ENCODE data around the gene FFAR2.

The FFAR2 gene

GRCh38 chr19:35410487-35410886, 37.6 kb upstream of the FFAR2 start:
- TF ChIP-seq CEBPB (IDR thresholded peaks at IDR 0.05) (no peak), NFIC (IDR thresholded peaks at IDR 0.05) (no peak), USF1 (IDR thresholded peaks at IDR 0.05) (no peak)

- TF ChIP-seq EGR1 (IDR thresholded peaks at IDR 0.05) (no peak), USF1 (IDR thresholded peaks at IDR 0.05) (no peak), EP300 (IDR thresholded peaks at IDR 0.05; ENCODE audit: borderline replicate concordance) (no peak), YY1 (IDR thresholded peaks at IDR 0.05; ENCODE audit: low read depth) (no peak), RAD21 (IDR thresholded peaks at IDR 0.05; ENCODE audit: low read depth) (no peak), ZBTB7A (IDR thresholded peaks at IDR 0.05; ENCODE audit: low read depth) (no peak), CEBPB (IDR thresholded peaks at IDR 0.05) (no peak), REST (IDR thresholded peaks at IDR 0.05; ENCODE audit: low read depth) (no peak), TAF1 (IDR thresholded peaks at IDR 0.05; ENCODE audit: low read depth) (no peak), CREB1 (IDR thresholded peaks at IDR 0.05; ENCODE audit: low read depth) (no peak), FOXM1 (IDR thresholded peaks at IDR 0.05; ENCODE audit: borderline replicate concordance, low read depth) (no peak), TCF12 (IDR thresholded peaks at IDR 0.05; ENCODE audit: low read depth) (no peak), NFIC (IDR thresholded peaks at IDR 0.05) (no peak)
Measured at GRCh38 chr19:35414442-35414841, 33.6 kb upstream of the FFAR2 start.

- TF ChIP-seq RAD21 (IDR thresholded peaks at IDR 0.05; ENCODE audit: low read depth) = no peak
- TF ChIP-seq YY1 (IDR thresholded peaks at IDR 0.05; ENCODE audit: low read depth) = no peak
- no peak for TF ChIP-seq EP300 (IDR thresholded peaks at IDR 0.05; ENCODE audit: borderline replicate concordance)
- TF ChIP-seq EGR1 (IDR thresholded peaks at IDR 0.05) = no peak
- TF ChIP-seq REST (IDR thresholded peaks at IDR 0.05; ENCODE audit: low read depth) = no peak
- no peak for TF ChIP-seq FOXM1 (IDR thresholded peaks at IDR 0.05; ENCODE audit: borderline replicate concordance, low read depth)
- TF ChIP-seq TCF12 (IDR thresholded peaks at IDR 0.05; ENCODE audit: low read depth) = no peak
- TF ChIP-seq TEAD4 (IDR thresholded peaks at IDR 0.05) = no peak
- TF ChIP-seq TAF1 (IDR thresholded peaks at IDR 0.05; ENCODE audit: low read depth) = no peak
- no peak for TF ChIP-seq ZBTB7A (IDR thresholded peaks at IDR 0.05; ENCODE audit: low read depth)
- no peak for TF ChIP-seq CEBPB (IDR thresholded peaks at IDR 0.05)
- TF ChIP-seq NFIC (IDR thresholded peaks at IDR 0.05) = no peak
- no peak for TF ChIP-seq CREB1 (IDR thresholded peaks at IDR 0.05; ENCODE audit: low read depth)
Measured at GRCh38 chr19:35416331-35416730, 31.7 kb upstream of the FFAR2 start.

- TF ChIP-seq CEBPB (IDR thresholded peaks at IDR 0.05) (no peak), REST (IDR thresholded peaks at IDR 0.05; ENCODE audit: low read depth) (no peak), TEAD4 (IDR thresholded peaks at IDR 0.05) (no peak), YY1 (IDR thresholded peaks at IDR 0.05; ENCODE audit: low read depth) (no peak), NFIC (IDR thresholded peaks at IDR 0.05) (no peak), TAF1 (IDR thresholded peaks at IDR 0.05; ENCODE audit: low read depth) (no peak), EGR1 (IDR thresholded peaks at IDR 0.05) (no peak), USF1 (IDR thresholded peaks at IDR 0.05) (no peak), CREB1 (IDR thresholded peaks at IDR 0.05; ENCODE audit: low read depth) (no peak), EP300 (IDR thresholded peaks at IDR 0.05; ENCODE audit: borderline replicate concordance) (no peak), MAX (IDR thresholded peaks at IDR 0.05) (no peak), TCF12 (IDR thresholded peaks at IDR 0.05; ENCODE audit: low read depth) (no peak), RAD21 (IDR thresholded peaks at IDR 0.05; ENCODE audit: low read depth) (no peak), FOXM1 (IDR thresholded peaks at IDR 0.05; ENCODE audit: borderline replicate concordance, low read depth) (no peak), ZBTB7A (IDR thresholded peaks at IDR 0.05; ENCODE audit: low read depth) (no peak)
Measured at GRCh38 chr19:35417278-35417677, 30.8 kb upstream of the FFAR2 start.
